ENCODE measurements around the gene SLC35G6.

GRCh38 chr17:7501729-7502128, 20.5 kb downstream of the SLC35G6 start:
- TF ChIP-seq POLR2A (IDR thresholded peaks at IDR 0.05) (no peak), CTCF (IDR thresholded peaks at IDR 0.05) (no peak), POLR2AphosphoS5 (IDR thresholded peaks at IDR 0.05) (no peak)
